ENCODE measurements around the gene ANKS1B.

DNA sequence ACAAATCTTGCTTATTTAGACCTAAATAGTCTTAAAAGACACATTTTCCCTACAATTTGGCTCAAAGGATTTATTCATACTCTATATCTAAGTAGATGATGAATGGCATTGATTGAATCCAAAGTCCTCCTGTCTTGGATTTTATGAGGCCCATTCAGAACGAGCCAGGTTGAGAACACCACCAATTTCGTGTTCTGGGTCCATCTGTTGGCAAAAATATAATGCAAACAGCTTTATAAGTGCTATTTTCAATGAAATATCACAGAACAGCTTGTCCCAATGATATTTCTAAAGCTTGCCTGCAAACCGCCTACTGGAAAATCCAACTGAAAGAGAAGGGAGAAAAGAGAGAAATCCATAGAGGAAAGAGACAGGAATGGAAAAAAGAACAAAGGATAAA lies 542.0 kb downstream of the ANKS1B start:
- no peak for TF ChIP-seq NR2F2 (IDR thresholded peaks at IDR 0.05)
- TF ChIP-seq TAF1 (conservative IDR thresholded peaks at IDR 0.05), result no peak
- no peak for TF ChIP-seq CTCF (IDR thresholded peaks at IDR 0.05; ENCODE audit: low read depth, low read length, missing input control)
- no peak for TF ChIP-seq HNF4G (IDR thresholded peaks at IDR 0.05)
- TF ChIP-seq, protein P1, sequence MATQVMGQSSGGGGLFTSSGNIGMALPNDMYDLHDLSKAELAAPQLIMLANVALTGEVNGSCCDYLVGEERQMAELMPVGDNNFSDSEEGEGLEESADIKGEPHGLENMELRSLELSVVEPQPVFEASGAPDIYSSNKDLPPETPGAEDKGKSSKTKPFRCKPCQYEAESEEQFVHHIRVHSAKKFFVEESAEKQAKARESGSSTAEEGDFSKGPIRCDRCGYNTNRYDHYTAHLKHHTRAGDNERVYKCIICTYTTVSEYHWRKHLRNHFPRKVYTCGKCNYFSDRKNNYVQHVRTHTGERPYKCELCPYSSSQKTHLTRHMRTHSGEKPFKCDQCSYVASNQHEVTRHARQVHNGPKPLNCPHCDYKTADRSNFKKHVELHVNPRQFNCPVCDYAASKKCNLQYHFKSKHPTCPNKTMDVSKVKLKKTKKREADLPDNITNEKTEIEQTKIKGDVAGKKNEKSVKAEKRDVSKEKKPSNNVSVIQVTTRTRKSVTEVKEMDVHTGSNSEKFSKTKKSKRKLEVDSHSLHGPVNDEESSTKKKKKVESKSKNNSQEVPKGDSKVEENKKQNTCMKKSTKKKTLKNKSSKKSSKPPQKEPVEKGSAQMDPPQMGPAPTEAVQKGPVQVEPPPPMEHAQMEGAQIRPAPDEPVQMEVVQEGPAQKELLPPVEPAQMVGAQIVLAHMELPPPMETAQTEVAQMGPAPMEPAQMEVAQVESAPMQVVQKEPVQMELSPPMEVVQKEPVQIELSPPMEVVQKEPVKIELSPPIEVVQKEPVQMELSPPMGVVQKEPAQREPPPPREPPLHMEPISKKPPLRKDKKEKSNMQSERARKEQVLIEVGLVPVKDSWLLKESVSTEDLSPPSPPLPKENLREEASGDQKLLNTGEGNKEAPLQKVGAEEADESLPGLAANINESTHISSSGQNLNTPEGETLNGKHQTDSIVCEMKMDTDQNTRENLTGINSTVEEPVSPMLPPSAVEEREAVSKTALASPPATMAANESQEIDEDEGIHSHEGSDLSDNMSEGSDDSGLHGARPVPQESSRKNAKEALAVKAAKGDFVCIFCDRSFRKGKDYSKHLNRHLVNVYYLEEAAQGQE (IDR thresholded peaks at IDR 0.05), result no peak
- TF ChIP-seq, protein P2, sequence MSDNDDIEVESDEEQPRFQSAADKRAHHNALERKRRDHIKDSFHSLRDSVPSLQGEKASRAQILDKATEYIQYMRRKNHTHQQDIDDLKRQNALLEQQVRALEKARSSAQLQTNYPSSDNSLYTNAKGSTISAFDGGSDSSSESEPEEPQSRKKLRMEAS (IDR thresholded peaks at IDR 0.05), result no peak
- TF ChIP-seq ATF3 (IDR thresholded peaks at IDR 0.05), result no peak
- TF ChIP-seq EGR1 (IDR thresholded peaks at IDR 0.05; ENCODE audit: low read depth in 2 of 2), result no peak
- no peak for TF ChIP-seq JUND (IDR thresholded peaks at IDR 0.05)
- TF ChIP-seq RXRA (IDR thresholded peaks at IDR 0.05), result no peak
